Measurements from ENCODE around the gene TIMM50. TPM values are rescaled to one million over a fixed set of nuclear protein-coding genes. Genes with fewer than 3 reads are reported as not detected.

TIMM50 gene
- total and polyA plus RNA-seq, 2 of the 13 experiments (the other 11 are each of a cell fraction or from before 2014, with no cell fraction given), result 91.1 to 92.5 TPM

DNA sequence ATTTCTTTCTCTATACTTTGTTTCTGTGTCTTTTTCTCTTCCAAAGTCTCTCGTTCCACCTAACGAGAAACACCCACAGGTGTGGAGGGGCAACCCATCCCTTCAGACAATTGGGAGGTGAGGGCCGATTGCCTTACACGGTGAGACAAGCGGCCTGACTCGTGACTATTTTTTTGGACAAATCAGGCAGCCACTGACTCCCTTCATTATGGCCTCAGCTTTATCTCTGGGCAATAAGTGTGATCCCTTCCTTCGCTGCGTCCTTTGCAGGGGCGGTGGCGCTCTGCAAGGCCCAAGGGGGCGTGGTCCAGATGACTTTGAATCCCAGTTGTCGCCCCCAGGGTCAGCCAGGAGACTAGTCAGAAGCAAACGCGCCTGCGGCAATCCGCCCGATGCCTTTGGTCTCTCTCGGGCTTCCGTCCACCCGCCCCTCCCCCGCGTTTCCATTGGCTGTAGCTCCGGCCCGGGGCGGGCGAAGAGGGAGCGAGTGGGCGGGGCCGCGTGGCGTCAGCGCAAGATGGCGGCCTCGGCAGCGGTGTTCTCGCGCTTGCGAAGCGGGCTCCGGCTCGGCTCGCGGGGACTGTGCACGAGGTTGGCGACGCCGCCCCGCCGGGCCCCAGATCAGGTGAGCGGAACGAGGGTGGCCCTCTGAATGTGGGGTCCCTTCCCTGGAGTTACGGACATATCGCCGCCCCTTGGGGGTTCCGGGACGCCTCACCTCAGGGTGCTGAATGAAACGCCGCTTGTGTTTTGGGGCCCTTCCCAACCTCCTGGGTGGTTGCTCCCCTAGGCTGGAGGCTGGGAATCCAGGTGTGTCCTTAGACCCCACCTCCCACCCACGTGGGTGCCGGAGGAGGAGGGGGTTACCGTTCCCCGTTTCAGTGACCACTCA is at the start of gene TIMM50 (continued):
- TF ChIP-seq, protein P1, sequence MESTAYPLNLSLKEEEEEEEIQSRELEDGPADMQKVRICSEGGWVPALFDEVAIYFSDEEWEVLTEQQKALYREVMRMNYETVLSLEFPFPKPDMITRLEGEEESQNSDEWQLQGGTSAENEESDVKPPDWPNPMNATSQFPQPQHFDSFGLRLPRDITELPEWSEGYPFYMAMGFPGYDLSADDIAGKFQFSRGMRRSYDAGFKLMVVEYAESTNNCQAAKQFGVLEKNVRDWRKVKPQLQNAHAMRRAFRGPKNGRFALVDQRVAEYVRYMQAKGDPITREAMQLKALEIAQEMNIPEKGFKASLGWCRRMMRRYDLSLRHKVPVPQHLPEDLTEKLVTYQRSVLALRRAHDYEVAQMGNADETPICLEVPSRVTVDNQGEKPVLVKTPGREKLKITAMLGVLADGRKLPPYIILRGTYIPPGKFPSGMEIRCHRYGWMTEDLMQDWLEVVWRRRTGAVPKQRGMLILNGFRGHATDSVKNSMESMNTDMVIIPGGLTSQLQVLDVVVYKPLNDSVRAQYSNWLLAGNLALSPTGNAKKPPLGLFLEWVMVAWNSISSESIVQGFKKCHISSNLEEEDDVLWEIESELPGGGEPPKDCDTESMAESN (CRISPR knock-in tag; conservative IDR thresholded peaks at IDR 0.05), result peak; percentile 74; the same call in 1 of the 2 replicates
- TF ChIP-seq CREM (IDR thresholded peaks at IDR 0.05), result peak; percentile 66
- TF ChIP-seq CREM (CRISPR knock-in tag; IDR thresholded peaks at IDR 0.05), result 0 out of 2 replicates have a peak, but pooled peaks have one; percentile 28
- no peak for TF ChIP-seq ZSCAN25 (CRISPR knock-in tag; IDR thresholded peaks at IDR 0.05)
- TF ChIP-seq CHD2 (IDR thresholded peaks at IDR 0.05; ENCODE audit: low read depth, low read length), result peak; percentile 72
- peak; percentile 95 for TF ChIP-seq DMAP1 (CRISPR knock-in tag; IDR thresholded peaks at IDR 0.05)
- TF ChIP-seq, protein P2, sequence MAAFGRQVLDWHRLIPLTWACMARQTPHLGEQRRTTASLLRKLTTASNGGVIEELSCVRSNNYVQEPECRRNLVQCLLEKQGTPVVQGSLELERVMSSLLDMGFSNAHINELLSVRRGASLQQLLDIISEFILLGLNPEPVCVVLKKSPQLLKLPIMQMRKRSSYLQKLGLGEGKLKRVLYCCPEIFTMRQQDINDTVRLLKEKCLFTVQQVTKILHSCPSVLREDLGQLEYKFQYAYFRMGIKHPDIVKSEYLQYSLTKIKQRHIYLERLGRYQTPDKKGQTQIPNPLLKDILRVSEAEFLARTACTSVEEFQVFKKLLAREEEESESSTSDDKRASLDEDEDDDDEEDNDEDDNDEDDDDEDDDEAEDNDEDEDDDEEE (CRISPR knock-in tag; IDR thresholded peaks at IDR 0.05), result no peak
- TF ChIP-seq, protein P3, sequence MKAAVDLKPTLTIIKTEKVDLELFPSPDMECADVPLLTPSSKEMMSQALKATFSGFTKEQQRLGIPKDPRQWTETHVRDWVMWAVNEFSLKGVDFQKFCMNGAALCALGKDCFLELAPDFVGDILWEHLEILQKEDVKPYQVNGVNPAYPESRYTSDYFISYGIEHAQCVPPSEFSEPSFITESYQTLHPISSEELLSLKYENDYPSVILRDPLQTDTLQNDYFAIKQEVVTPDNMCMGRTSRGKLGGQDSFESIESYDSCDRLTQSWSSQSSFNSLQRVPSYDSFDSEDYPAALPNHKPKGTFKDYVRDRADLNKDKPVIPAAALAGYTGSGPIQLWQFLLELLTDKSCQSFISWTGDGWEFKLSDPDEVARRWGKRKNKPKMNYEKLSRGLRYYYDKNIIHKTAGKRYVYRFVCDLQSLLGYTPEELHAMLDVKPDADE (CRISPR knock-in tag; IDR thresholded peaks at IDR 0.05), result no peak
- TF ChIP-seq DPF2 (CRISPR knock-in tag; IDR thresholded peaks at IDR 0.05; ENCODE audit: borderline replicate concordance, low read depth), result no peak
- 0 out of 2 replicates have a peak, but pooled peaks have one; percentile 27 for TF ChIP-seq SP1 (IDR thresholded peaks at IDR 0.05)
- TF ChIP-seq SP1 (CRISPR knock-in tag; IDR thresholded peaks at IDR 0.05), result peak; percentile 100
- no peak for TF ChIP-seq THYN1 (CRISPR knock-in tag; IDR thresholded peaks at IDR 0.05; ENCODE audit: borderline replicate concordance, low read depth)
- no peak for TF ChIP-seq NFIC (IDR thresholded peaks at IDR 0.05; ENCODE audit: low read length)
- no peak for TF ChIP-seq SNAI1 (CRISPR knock-in tag; IDR thresholded peaks at IDR 0.05; ENCODE audit: borderline replicate concordance)
- TF ChIP-seq KDM1A (CRISPR knock-in tag; IDR thresholded peaks at IDR 0.05), result no peak
- peak; percentile 96 for TF ChIP-seq NFYB (CRISPR knock-in tag; IDR thresholded peaks at IDR 0.05)
- TF ChIP-seq ZNF614 (CRISPR knock-in tag; IDR thresholded peaks at IDR 0.05; ENCODE audit: borderline replicate concordance), result no peak
- TF ChIP-seq ZFP36L1 (CRISPR knock-in tag; IDR thresholded peaks at IDR 0.05), result no peak
- TF ChIP-seq ZNF605 (CRISPR knock-in tag; IDR thresholded peaks at IDR 0.05), result peak; percentile 92
- TF ChIP-seq, protein P4, sequence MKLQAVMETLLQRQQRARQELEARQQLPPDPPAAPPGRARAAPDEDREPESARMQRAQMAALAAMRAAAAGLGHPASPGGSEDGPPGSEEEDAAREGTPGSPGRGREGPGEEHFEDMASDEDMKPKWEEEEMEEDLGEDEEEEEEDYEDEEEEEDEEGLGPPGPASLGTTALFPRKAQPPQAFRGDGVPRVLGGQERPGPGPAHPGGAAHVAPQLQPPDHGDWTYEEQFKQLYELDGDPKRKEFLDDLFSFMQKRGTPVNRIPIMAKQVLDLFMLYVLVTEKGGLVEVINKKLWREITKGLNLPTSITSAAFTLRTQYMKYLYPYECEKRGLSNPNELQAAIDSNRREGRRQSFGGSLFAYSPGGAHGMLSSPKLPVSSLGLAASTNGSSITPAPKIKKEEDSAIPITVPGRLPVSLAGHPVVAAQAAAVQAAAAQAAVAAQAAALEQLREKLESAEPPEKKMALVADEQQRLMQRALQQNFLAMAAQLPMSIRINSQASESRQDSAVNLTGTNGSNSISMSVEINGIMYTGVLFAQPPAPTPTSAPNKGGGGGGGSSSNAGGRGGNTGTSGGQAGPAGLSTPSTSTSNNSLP (IDR thresholded peaks at IDR 0.05; ENCODE audit: low read depth, low read length), result peak; percentile 18; the same call in 1 of the 2 replicates
- TF ChIP-seq ZNF891 (CRISPR knock-in tag; IDR thresholded peaks at IDR 0.05), result peak; percentile 95
- TF ChIP-seq SOX5 (CRISPR knock-in tag; IDR thresholded peaks at IDR 0.05; ENCODE audit: borderline replicate concordance), result peak; percentile 49; the same call in 1 of the 2 replicates
- TF ChIP-seq ZNF253 (CRISPR knock-in tag; IDR thresholded peaks at IDR 0.05; ENCODE audit: borderline replicate concordance), result no peak
- peak; percentile 81 for TF ChIP-seq POGZ (CRISPR knock-in tag; IDR thresholded peaks at IDR 0.05)
- no peak for TF ChIP-seq FLYWCH1 (CRISPR knock-in tag; IDR thresholded peaks at IDR 0.05)
- peak; percentile 96 for TF ChIP-seq MXD4 (CRISPR knock-in tag; IDR thresholded peaks at IDR 0.05)
- TF ChIP-seq SMAD9 (CRISPR knock-in tag; IDR thresholded peaks at IDR 0.05), result no peak

Measured in HepG2 (cell line).